Aorta (tissue), 4 donors: ENCODE results near the gene SPC24. TPM values are rescaled to one million over a fixed set of nuclear protein-coding genes. Genes with fewer than 3 reads are reported as not detected.

Source experiments
- microRNA-seq, 2 donors: library from miRNA; unstranded; fragments of <30 nt; microRNA quantifications; one replicate each; pipeline ENCODE4 v1.2.0, GENCODE V29; 2020
- polyA plus RNA-seq, 2 donors: library from polyadenylated mRNA; stranded (reverse); fragments of 200-250 nt; gene quantifications; one replicate each; pipeline ENCODE4 v1.2.3, GENCODE V29; 2013
- total RNA-seq, 2 donors: library from RNA; stranded (reverse); fragmentation: NEBNext Ultra II Directional; extraction: Animal tissue kit (Norgen Biotek cat#: 25700); gene quantifications; one replicate each; pipeline ENCODE4 v1.2.1, GENCODE V29; 2021
- donor health status: healthy with polysubstance abuse.
- donor health status: Bipolar disorder and iron deficiency.
- donor health status: DM: no; HTN: no; CAD: no.
- donor health status: DM: yes; HTN: yes; CAD: no.

SPC24 gene
- total and polyA plus RNA-seq, 4 donors: 0.43 to 2.9 (median 1.1) TPM

Small RNAs within 50 kb of the gene (microRNA-seq; reads per million reads assigned to microRNA genes)
- 0 to 2.0 reads per million in 2 donors for gene MIR6886

Other genes starting within 250 kb of the SPC24 start
- 10 to 100 TPM; 36.5 to 41.8 TPM for gene YIPF2, start 227.1 kb downstream of the SPC24 start, total RNA-seq
- gene YIPF2, start 227.1 kb downstream of the SPC24 start, polyA plus RNA-seq: 10 to 100 TPM; 30.1 to 41.1 TPM
- gene TIMM29, start 227.0 kb downstream of the SPC24 start, total RNA-seq: 10 to 100 TPM; 13.7 to 15.7 TPM
- gene TIMM29, start 227.0 kb downstream of the SPC24 start, polyA plus RNA-seq: 10 to 100 TPM; 15.2 to 16.0 TPM
- gene SMARCA4, start 194.8 kb downstream of the SPC24 start, total RNA-seq: 10 to 100 TPM; 65.0 to 67.4 TPM
- gene SMARCA4, start 194.8 kb downstream of the SPC24 start, polyA plus RNA-seq: 10 to 100 TPM; 17.8 to 61.8 TPM
- 10 to 100 TPM; 50.4 to 94.0 TPM for gene LDLR, start 66.3 kb downstream of the SPC24 start, total RNA-seq
- gene LDLR, start 66.3 kb downstream of the SPC24 start, polyA plus RNA-seq: 1 to 10 TPM; 3.4 to 9.5 TPM
- gene KANK2, start 41.8 kb upstream of the SPC24 start, total RNA-seq: 100 to 1,000 TPM; 316 to 379 TPM
- gene KANK2, start 41.8 kb upstream of the SPC24 start, polyA plus RNA-seq: 100 to 1,000 TPM; 269 to 282 TPM
- not detected for gene ANGPTL8, start 83.8 kb upstream of the SPC24 start, total RNA-seq
- 10 to 100 TPM in 1 of 2 donors, not detected in 1; 11.8 TPM for gene ANGPTL8, start 83.8 kb upstream of the SPC24 start, polyA plus RNA-seq
- 100 to 1,000 TPM in 1 of 2 donors, 10 to 100 TPM in 1; 73.1 to 109 TPM for gene DOCK6, start 106.7 kb upstream of the SPC24 start, total RNA-seq
- gene DOCK6, start 106.7 kb upstream of the SPC24 start, polyA plus RNA-seq: 10 to 100 TPM; 12.8 to 71.8 TPM
- not detected for gene TSPAN16, start 140.4 kb upstream of the SPC24 start, total RNA-seq
- gene TSPAN16, start 140.4 kb upstream of the SPC24 start, polyA plus RNA-seq: not detected
- 10 to 100 TPM; 26.7 to 32.7 TPM for gene RAB3D, start 183.9 kb upstream of the SPC24 start, total RNA-seq
- 1 to 10 TPM; 3.0 to 7.1 TPM for gene RAB3D, start 183.9 kb upstream of the SPC24 start, polyA plus RNA-seq
- 10 to 100 TPM; 36.2 to 50.7 TPM for gene TMEM205, start 190.5 kb upstream of the SPC24 start, total RNA-seq
- gene TMEM205, start 190.5 kb upstream of the SPC24 start, polyA plus RNA-seq: 100 to 1,000 TPM in 1 of 2 donors, 10 to 100 TPM in 1; 25.5 to 119 TPM
- 10 to 100 TPM; 18.0 to 44.4 TPM for gene CCDC159, start 190.7 kb upstream of the SPC24 start, total RNA-seq
- 100 to 1,000 TPM in 1 of 2 donors, 10 to 100 TPM in 1; 28.3 to 111 TPM for gene CCDC159, start 190.7 kb upstream of the SPC24 start, polyA plus RNA-seq
- 10 to 100 TPM; 36.4 to 37.4 TPM for gene PLPPR2, start 199.7 kb upstream of the SPC24 start, total RNA-seq
- 10 to 100 TPM; 11.4 to 41.0 TPM for gene PLPPR2, start 199.7 kb upstream of the SPC24 start, polyA plus RNA-seq
- gene SWSAP1, start 218.9 kb upstream of the SPC24 start, total RNA-seq: 1 to 10 TPM; 1.5 to 1.7 TPM
- gene SWSAP1, start 218.9 kb upstream of the SPC24 start, polyA plus RNA-seq: 1 to 10 TPM in 1 of 2 donors, under 1 TPM in 1; 0.50 to 5.7 TPM
- gene EPOR, start 228.5 kb upstream of the SPC24 start, total RNA-seq: 10 to 100 TPM in 1 of 2 donors, 1 to 10 TPM in 1; 7.4 to 13.1 TPM
- 10 to 100 TPM in 1 of 2 donors, under 1 TPM in 1; 0.63 to 32.4 TPM for gene EPOR, start 228.5 kb upstream of the SPC24 start, polyA plus RNA-seq